CD4-positive, alpha-beta T cell (primary cell): Measurements from ENCODE around the gene TBCA. TPM values are rescaled to one million over a fixed set of nuclear protein-coding genes. Genes with fewer than 3 reads are reported as not detected.

Experiments
- ATAC-seq: fragments of 200-7000 bp; cut with Tn5 transposase; one replicate; pipeline ENCODE4 v1.10.0; 2022; ENCODE audit warnings: mild to moderate bottlenecking; ENCODE audit not compliant: poor library complexity
- CTCF ChIA-PET: fragments of 350-600 bp; sonication (Branson Sonifier 250); formaldehyde crosslinking; loops from one replicate; lab custom pipeline; 2021; ENCODE audit warnings: antibody characterized with exemption, inconsistent platforms; lab: Charles Lee
- POLR2A ChIA-PET: fragments of 350-600 bp; sonication (Branson Sonifier 250); formaldehyde crosslinking; loops from one replicate; lab custom pipeline; 2021; ENCODE audit warnings: antibody characterized with exemption, inconsistent platforms; lab: Charles Lee
- DNase-seq, 14 experiments: peaks; one replicate each; pipeline ENCODE4 v3.0.0-alpha.2; 2013 to 2020; ENCODE audit warnings: mixed read lengths in 2 of 14
- H3K27ac ChIP-seq, 2 donors: one replicate each; pipeline versions ENCODE4 v1.5.1 to v1.7.0; 2013; ENCODE audit warnings: low read length in 2 of 2, low read depth in 1 of 2, mild to moderate bottlenecking in 1 of 2
- H3K27me3 ChIP-seq, 2 experiments: 1 replicate in 1 of 2; 2 replicates in 1 of 2; pipeline versions ENCODE4 v1.6.1 to v1.7.0; 2013; ENCODE audit warnings: low read length in 2 of 2, control low read depth in 1 of 2, mild to moderate bottlenecking in 1 of 2, moderate library complexity in 1 of 2; ENCODE audit not compliant: insufficient read depth in 2 of 2, control insufficient read depth in 1 of 2
- H3K36me3 ChIP-seq: one replicate; pipeline ENCODE4 v1.6.1; 2013; ENCODE audit warnings: low read length, control low read depth; ENCODE audit not compliant: insufficient read depth
- H3K4me1 ChIP-seq: one replicate; pipeline ENCODE4 v1.6.1; 2013; ENCODE audit warnings: low read length, control low read depth; ENCODE audit not compliant: insufficient read depth
- H3K4me3 ChIP-seq: one replicate; pipeline ENCODE4 v1.5.1; 2013; ENCODE audit warnings: mild to moderate bottlenecking, low read length, moderate library complexity
- H3K9me3 ChIP-seq, 2 experiments: 1 replicate in 1 of 2; 2 replicates in 1 of 2; pipeline versions ENCODE4 v1.6.1 to v1.7.0; 2013; ENCODE audit warnings: low read length in 2 of 2, mild to moderate bottlenecking in 2 of 2, control low read depth in 1 of 2, moderate library complexity in 1 of 2; ENCODE audit not compliant: control insufficient read depth in 1 of 2, insufficient read depth in 1 of 2
- H3K27ac Mint-ChIP-seq: one replicate; pipeline ENCODE4 v1.8.0; 2020; ENCODE audit warnings: mixed read lengths
- H3K27me3 Mint-ChIP-seq: one replicate; pipeline ENCODE4 v1.8.0; 2021; ENCODE audit warnings: mixed read lengths
- H3K36me3 Mint-ChIP-seq: one replicate; pipeline ENCODE4 v1.8.0; 2021; ENCODE audit warnings: low read depth, mixed read lengths
- H3K4me1 Mint-ChIP-seq: one replicate; pipeline ENCODE4 v1.8.0; 2021; ENCODE audit warnings: low read depth, mixed read lengths
- H3K4me3 Mint-ChIP-seq: one replicate; pipeline ENCODE4 v1.8.0; 2020; ENCODE audit warnings: mild to moderate bottlenecking, mixed read lengths
- H3K9me3 Mint-ChIP-seq: one replicate; pipeline ENCODE4 v1.8.0; 2020; ENCODE audit warnings: mixed read lengths
- intact Hi-C, 2 experiments: fragments of 100-400 bp; cut with DNase I in 1 of 2; cut with micrococcal nuclease in 1 of 2; formaldehyde crosslinking; loops; one replicate each; pipeline versions ENCODE4 v1.15.1 to v1.9.0; 2023 to 2025; cut with DNase I, micrococcal nuclease
- total RNA-seq, 174 experiments: library from RNA in 2 of 174; stranded (reverse) in 2 of 174; gene quantifications; one replicate each; pipeline ENCODE4 v1.2.3 and lab custom pipeline; 2021 to 2026
- TF ChIP-seq, protein P1 (sequence below): fragments of 200-600 bp; IDR thresholded peaks from one replicate; pipeline ENCODE4 v1.8.0; 2022; ENCODE audit warnings: antibody characterized with exemption, mild to moderate bottlenecking

Gene TBCA
- total RNA-seq, 2 experiments from 2014 or later: 72.0 to 72.9 TPM

- Mint-ChIP-seq H3K36me3 (peaks cover 18% of the 10 kb centered on the region), H3K27ac (no peak overlapping the region), H3K27me3 (no peaks in the 10 kb centered on the region), H3K4me3 (no peak overlapping the region), H3K9me3 (no peaks in the 10 kb centered on the region), H3K4me1 (peaks cover 29% of the 10 kb centered on the region)
- Histone ChIP-seq H3K27ac (no peak overlapping the region), H3K27me3 (no peaks in the 10 kb centered on the region), H3K9me3 (no peaks in the 10 kb centered on the region), H3K36me3 (peaks cover 2% of the 10 kb centered on the region), H3K4me3 (no peak overlapping the region), H3K4me1 (no peaks in the 10 kb centered on the region)
- ATAC-seq: no peak
- no peak for DNase-seq
- ChIA-PET POLR2A (no interaction called here), CTCF (no interaction called here)
- TF ChIP-seq, protein P1, sequence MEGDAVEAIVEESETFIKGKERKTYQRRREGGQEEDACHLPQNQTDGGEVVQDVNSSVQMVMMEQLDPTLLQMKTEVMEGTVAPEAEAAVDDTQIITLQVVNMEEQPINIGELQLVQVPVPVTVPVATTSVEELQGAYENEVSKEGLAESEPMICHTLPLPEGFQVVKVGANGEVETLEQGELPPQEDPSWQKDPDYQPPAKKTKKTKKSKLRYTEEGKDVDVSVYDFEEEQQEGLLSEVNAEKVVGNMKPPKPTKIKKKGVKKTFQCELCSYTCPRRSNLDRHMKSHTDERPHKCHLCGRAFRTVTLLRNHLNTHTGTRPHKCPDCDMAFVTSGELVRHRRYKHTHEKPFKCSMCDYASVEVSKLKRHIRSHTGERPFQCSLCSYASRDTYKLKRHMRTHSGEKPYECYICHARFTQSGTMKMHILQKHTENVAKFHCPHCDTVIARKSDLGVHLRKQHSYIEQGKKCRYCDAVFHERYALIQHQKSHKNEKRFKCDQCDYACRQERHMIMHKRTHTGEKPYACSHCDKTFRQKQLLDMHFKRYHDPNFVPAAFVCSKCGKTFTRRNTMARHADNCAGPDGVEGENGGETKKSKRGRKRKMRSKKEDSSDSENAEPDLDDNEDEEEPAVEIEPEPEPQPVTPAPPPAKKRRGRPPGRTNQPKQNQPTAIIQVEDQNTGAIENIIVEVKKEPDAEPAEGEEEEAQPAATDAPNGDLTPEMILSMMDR: no peak
- intact Hi-C loops: no loop called here
These were observed 34.5 kb downstream of the TBCA start for GRCh38 chr5:77741608-77742007.

DNA sequence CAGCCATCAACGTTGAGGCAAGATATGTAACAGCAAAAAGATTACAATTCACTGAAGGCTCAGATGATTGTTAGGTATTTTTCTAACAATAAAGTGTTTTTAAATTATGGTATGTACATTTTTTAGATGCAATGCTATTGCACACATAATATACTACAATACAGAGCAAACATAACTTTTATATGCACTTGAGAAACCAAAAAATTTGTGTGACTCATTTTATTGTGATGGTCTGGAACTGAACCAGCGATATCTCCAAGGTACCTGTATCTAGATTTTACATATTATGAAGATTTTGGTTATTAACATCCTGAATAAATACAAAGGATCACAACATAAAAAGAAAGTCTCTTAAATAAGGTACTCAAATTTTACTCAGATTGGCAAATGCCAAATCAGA is 41.3 kb downstream of the TBCA start:
- TF ChIP-seq, protein P1: no peak
- peaks cover 15% of the 10 kb centered on the region for H3K36me3 Mint-ChIP-seq
- no peak overlapping the region for H3K4me3 Mint-ChIP-seq
- H3K27me3 ChIP-seq: no peaks in the 10 kb centered on the region
- H3K27me3 Mint-ChIP-seq: no peaks in the 10 kb centered on the region
- H3K36me3 ChIP-seq: no peaks in the 10 kb centered on the region
- no peak for DNase-seq
- H3K27ac ChIP-seq: no peak overlapping the region
- no peak overlapping the region for H3K27ac Mint-ChIP-seq
- ChIA-PET CTCF (no interaction called here), POLR2A (no interaction called here)
- peaks cover 46% of the 10 kb centered on the region for H3K4me1 Mint-ChIP-seq
- intact Hi-C loops: no loop called here
- no peak for ATAC-seq
- H3K9me3 Mint-ChIP-seq: no peaks in the 10 kb centered on the region
- no peaks in the 10 kb centered on the region for H3K4me1 ChIP-seq
- no peak overlapping the region for H3K4me3 ChIP-seq
- no peaks in the 10 kb centered on the region for H3K9me3 ChIP-seq

- Histone ChIP-seq H3K27ac (no peak overlapping the region), H3K36me3 (no peaks in the 10 kb centered on the region), H3K4me1 (no peaks in the 10 kb centered on the region), H3K9me3 (no peaks in the 10 kb centered on the region), H3K27me3 (no peaks in the 10 kb centered on the region), H3K4me3 (no peak overlapping the region)
- ChIA-PET CTCF (interaction anchor here (1.0 kb wide), 1 partner anchor 8 kb away, joined by 4 read pairs; no protein-coding TSS in a partner anchor), POLR2A (no interaction called here)
- Mint-ChIP-seq H3K4me1 (peaks cover 56% of the 10 kb centered on the region), H3K27me3 (no peaks in the 10 kb centered on the region), H3K27ac (no peak overlapping the region), H3K4me3 (no peak overlapping the region), H3K36me3 (peaks cover 18% of the 10 kb centered on the region), H3K9me3 (no peaks in the 10 kb centered on the region)
- intact Hi-C loops: no loop called here
- DNase-seq (no peak), ATAC-seq (no peak)
- TF ChIP-seq, protein P1: no peak
These were observed 43.0 kb downstream of the TBCA start for GRCh38 chr5:77733130-77733529.
